Frontal cortex (tissue), 4 donors: ENCODE data around the gene DAW1. TPM values are rescaled to one million over a fixed set of nuclear protein-coding genes. Genes with fewer than 3 reads are reported as not detected.
A peak's percentile ranks its signal among the peaks of the same experiment; 100 is the strongest.

Experiments
- DNase-seq, 2 donors: peaks; one replicate each; pipeline ENCODE4 v3.0.0; 2012; ENCODE audit warnings: low spot score in 2 of 2
- FAIRE-seq: peaks from 2 replicates; lab custom pipeline; 2012; peaks lifted over from hg19 to GRCh38; lab: Jason Lieb, UNC
- total RNA-seq: library from RNA; depleted of rRNA; stranded (reverse); fragments of >200 nt; gene quantifications from one replicate; pipeline ENCODE4 v1.2.3, GENCODE V29; 2014
- donor health status: control.
- donor health status: control.
- donor health status: control.

The DAW1 gene
- total RNA-seq, 1 donor from 2014 or later, result 1.2 TPM

- DNase-seq, result no peak
- no peak for FAIRE-seq
These were observed 11.2 kb upstream of the DAW1 start for GRCh38 chr2:227860221-227860641.

- FAIRE-seq (no peak), DNase-seq (no peak)
These were observed 10.4 kb upstream of the DAW1 start for GRCh38 chr2:227861011-227861410.

- FAIRE-seq, result peak; percentile 92
- no peak for DNase-seq
These were observed 9.1 kb upstream of the DAW1 start for GRCh38 chr2:227862227-227862740.

DNA sequence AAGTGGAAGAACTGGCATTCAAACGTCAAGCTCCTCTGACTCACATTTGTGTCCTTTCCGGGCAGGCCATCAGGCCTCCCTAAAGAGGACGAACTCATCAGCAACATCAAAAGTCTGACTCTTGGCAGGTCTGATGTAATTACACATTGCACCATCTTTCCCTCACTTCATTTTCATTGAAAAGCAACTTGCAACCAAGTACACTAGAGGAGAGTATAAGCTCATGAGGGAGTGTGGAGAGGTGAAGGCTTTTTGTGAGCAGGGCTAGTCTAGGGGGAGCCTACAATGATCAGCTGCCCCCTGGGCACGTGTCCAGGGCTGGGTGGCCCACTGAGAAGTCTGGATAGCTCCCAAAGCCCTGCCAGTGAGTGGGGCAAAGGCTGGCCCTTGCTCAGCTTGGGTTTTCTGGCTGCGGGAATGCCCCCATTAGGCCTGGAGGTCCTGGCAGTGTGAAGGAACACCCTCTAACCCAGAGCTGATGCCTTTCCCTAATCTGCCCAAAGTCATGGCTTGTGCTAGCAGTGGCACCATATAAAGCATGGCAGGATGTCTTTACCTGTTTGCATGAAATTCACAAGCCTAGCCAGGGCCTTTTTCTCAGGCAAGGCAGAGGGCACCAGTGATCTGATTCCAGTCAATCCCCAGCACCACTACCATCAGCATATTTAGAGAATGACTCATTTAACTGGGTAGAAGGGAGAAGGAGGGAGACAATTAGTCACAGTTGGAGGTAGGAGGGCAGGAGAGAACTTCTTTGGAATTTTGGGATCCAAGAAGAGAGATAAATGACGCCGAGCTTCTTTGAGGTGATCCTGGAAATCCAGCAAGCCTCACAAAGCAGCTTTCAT is 8.5 kb upstream of the DAW1 start:
- DNase-seq, result no peak
- no peak for FAIRE-seq

GRCh38 chr2:227864161-227864756 is 7.2 kb upstream of the DAW1 start:
- DNase-seq (no peak), FAIRE-seq (no peak)

DNA sequence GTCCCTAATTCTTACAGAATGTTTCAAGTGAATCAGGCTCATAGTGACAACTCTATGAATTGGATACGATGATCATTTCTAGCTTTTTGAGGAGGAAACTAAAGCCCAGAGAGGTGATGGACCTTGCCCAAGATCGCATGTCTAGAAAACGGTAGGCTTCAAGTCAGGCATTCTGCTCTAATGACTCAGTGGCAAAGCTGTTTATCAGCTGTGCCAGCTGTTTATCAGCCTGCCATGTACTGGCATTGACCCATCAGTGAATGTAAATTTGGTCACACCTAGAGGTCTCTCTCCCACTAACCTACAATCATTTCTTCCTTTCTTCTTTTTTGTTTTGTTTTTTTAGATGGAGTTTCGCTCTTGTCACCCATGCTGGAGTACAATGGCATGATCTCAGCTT is 6.1 kb upstream of the DAW1 start:
- FAIRE-seq (no peak), DNase-seq (no peak)

- DNase-seq (no peak), FAIRE-seq (no peak)
These were observed 4.0 kb upstream of the DAW1 start for GRCh38 chr2:227867386-227867785.

DNA sequence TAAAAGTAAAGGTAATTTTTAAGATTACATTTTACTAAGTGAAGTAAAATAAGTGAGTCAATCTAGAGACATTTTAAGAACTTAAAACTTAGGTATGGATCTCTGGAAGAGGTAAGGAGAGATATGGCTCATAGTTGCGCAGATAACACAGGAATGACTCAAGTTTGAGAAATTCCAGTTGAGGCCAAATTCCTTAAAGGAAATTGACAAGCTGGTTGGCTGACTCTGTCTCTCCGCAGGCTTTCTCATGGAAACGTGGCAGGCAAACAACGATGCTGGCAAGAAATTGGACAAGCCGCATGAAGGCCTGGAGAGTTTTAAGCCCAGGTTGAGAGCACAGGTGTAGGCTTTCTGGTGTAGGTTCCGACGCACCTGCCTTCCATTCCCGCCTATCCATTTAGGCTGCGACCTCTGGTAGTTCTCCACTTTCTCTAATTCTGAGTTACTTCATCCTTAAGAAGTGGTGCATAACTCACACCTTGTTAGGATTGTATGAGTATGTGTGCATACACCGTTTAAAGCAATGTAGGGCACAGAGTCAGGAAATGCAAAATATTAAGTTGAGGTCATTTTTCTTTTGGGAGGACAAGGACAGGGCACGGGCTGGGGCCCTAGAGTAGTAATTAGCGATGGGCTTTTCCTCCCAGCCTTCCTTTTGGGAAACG is 589 bp upstream of the DAW1 start:
- DNase-seq (no peak), FAIRE-seq (no peak)

GRCh38 chr2:227872676-227873075 is 1.2 kb downstream of the DAW1 start:
- DNase-seq (no peak), FAIRE-seq (no peak)

DNA sequence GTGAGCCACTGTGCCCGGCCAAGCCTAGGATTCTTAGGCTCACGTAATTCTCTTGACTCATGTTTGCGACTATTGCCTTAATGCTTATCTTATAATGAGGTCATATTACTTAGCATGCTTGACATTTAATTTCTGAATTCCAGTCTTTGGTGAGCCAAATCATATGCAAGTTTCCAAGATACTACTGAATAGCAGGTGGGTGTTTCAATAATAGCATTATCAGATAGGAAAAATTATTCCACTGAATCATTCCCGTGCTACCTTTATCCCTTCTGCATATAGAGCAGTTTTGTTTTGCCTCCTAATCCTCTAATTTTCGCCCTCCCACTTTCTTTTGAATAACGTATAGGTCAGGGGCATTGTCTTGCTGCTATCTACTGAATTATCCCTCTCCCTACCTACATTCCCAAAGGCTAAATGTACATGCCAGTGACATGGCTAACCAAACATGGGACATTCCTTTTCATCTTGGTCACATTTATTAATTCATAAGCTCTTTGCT is 4.9 kb downstream of the DAW1 start:
- no peak for FAIRE-seq
- DNase-seq, result no peak

DNA sequence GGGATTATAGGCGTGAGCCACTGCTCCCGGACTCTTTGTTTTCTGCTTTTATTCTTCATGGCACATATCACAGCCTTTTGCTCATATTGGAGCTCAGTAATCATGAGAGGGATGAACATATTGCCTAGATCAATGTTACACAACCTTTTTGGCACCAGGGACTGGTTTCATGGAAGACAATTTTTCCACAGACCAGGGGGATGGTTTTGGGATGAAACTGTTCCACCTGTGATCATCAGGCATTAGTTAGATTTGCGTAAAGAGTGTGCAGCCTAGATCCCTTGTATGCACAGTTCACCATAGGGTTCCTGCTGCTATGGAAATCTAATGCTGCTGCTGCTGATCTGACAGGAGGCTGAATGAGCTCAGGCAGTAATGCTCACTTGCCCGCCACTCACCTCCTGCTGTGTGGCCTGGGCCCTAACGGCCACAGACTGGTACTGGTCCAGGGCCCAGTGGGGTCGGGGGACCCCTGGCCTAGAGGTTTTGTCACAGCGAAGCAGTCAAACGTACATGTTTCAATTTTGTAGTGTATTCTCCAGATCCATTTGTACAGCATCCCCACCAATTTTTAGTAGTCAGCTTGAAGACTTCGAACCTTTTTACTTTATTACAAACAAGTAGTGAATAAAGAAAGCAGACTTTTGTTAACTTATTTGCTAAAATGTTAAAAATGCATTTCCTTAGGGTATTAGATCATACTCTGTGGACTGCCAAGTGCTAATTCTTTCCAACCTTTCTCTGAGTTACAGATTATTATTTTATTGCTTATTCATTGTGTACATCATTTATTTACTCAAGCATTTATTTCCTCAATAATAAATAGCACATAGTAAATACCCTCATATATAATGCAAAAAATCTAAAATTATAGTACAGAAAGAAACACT is 6.2 kb downstream of the DAW1 start:
- FAIRE-seq (no peak), DNase-seq (no peak)

GRCh38 chr2:227880460-227880859 is 9.0 kb downstream of the DAW1 start:
- FAIRE-seq (no peak), DNase-seq (no peak)

GRCh38 chr2:227881866-227882517 is 10.6 kb downstream of the DAW1 start:
- no peak for DNase-seq
- FAIRE-seq, result no peak

GRCh38 chr2:227884511-227884947 is 13.1 kb downstream of the DAW1 start:
- DNase-seq, result no peak
- no peak for FAIRE-seq

DNA sequence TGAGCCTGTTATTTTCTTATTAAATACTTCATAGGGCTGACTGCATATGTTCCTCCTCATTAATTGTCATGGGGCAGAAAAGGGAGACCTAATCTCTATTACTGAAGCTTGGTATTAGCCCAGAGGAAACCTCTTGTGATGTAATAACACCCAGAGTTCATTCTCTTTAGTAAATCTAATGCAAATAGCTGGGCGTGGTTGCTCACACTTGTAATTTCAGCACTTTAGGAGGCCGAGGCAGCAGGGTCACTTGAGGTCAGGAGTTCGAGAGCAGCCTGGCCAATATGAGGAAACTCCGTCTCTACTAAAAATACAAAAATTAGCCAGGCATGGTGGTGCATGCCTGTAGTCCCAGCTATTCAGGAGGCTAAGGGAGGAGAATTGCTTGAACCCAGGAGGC is 14.7 kb downstream of the DAW1 start:
- DNase-seq (no peak), FAIRE-seq (no peak)

DNA sequence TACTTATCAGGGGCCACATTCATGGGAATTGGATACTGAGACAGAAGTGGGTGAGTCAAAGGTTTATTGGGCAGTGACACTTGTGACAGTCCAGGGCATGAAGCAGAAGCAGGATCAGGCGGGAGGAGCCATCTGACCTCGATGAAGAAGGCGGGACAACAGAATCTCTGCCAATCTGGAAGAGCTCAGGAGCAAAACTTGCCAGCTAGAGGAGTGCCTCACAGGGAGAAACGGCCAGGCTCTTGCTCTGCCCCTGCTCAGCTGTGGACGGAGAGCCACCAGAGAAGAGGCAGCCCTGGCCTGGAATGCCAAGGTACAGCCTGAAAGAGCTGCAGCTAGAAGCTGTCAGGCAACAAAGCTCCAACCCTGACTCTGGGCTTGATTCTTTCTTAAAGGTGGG is 16.9 kb downstream of the DAW1 start:
- no peak for FAIRE-seq
- DNase-seq, result no peak

DNA sequence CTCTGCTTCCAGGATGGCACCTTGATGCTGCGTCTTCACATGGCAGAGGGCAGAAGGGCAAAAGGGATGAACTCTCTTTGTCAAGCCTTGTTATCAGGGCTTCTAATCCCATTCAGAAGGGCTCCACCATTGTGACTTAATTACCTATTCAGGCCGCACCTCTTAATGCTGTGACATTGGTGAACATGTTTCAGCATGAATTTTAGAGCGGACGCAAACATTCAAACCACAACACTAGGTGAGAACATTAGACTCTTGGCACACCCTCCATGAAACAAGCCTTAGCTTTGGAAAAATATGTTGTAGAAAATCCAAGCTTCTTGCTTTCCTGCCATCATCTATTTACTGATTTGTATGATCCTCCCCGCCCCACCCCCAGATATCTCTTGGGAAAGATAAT is 17.9 kb downstream of the DAW1 start:
- FAIRE-seq (no peak), DNase-seq (no peak)

DNA sequence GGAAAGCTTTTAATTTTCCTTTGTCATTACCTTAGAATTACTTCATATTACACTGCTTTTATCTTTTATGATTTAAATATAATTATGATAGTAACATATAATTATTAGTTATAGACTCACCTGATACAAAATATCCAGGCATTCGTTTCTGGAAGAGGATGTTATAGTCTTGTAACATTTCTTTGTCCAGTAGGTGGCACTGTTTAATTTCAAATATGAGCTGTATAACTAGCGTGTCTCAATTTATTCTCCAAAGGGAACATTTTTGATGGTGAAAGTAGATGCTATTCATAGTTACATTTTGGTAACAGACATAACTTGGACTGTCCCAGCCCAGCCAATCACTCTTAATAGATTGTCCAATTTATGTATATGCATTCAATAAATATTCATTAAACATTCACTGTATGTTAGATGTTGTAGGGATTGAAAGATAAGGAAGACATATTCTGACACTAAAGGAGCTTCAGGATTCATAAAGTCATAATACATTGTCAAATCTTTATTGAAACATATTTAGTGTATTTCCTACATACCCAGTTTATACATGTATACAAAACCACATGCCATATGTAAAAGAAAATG is 19.2 kb downstream of the DAW1 start:
- FAIRE-seq (peak; percentile 98), DNase-seq (peak in 1 of 2 donors; percentile 34)

GRCh38 chr2:227891673-227892072 is 20.2 kb downstream of the DAW1 start:
- FAIRE-seq, result no peak
- DNase-seq, result no peak
